Neural progenitor cell (in vitro differentiated cells): ENCODE measurements around the gene PPP1R9A. TPM values are rescaled to one million over a fixed set of nuclear protein-coding genes. Genes with fewer than 3 reads are reported as not detected.

ENCODE experiments used
- DNase-seq: peaks from one replicate; pipeline ENCODE4 v3.0.0-alpha.2; 2016; ENCODE audit warnings: low spot score
- H2AFZ ChIP-seq: fragments of 200-600 bp; sonication (generic); replicated peaks from 2 replicates; pipeline ENCODE4 v1.6.1; 2016; ENCODE audit warnings: antibody characterized with exemption
- H3F3A ChIP-seq: fragments of 200-600 bp; sonication (generic); 2 replicates; pipeline ENCODE4 v1.6.1; 2016; ENCODE audit warnings: antibody characterized with exemption, low read depth
- H3K27ac ChIP-seq: fragments of 200-600 bp; sonication (generic); 2 replicates; pipeline ENCODE4 v1.5.1; 2016; ENCODE audit warnings: mild to moderate bottlenecking
- H3K27me3 ChIP-seq: fragments of 200-600 bp; sonication (generic); 2 replicates; pipeline ENCODE4 v1.6.1; 2016; ENCODE audit warnings: mild to moderate bottlenecking, moderate library complexity
- H3K36me3 ChIP-seq: fragments of 200-600 bp; sonication (generic); 2 replicates; pipeline ENCODE4 v1.5.1; 2016
- H3K4me1 ChIP-seq: fragments of 200-600 bp; sonication (generic); 2 replicates; pipeline ENCODE4 v1.6.1; 2016; ENCODE audit warnings: mixed run types
- H3K4me2 ChIP-seq: fragments of 200-600 bp; sonication (generic); 2 replicates; pipeline ENCODE4 v1.6.1; 2016
- H3K4me3 ChIP-seq: fragments of 200-600 bp; sonication (generic); 2 replicates; pipeline ENCODE4 v1.5.1; 2016
- H3K79me2 ChIP-seq: fragments of 200-600 bp; sonication (generic); 2 replicates; pipeline ENCODE4 v1.6.1; 2016; ENCODE audit warnings: low read depth
- H3K9ac ChIP-seq: fragments of 200-600 bp; sonication (generic); 2 replicates; pipeline ENCODE4 v1.6.1; 2016
- H3K9me3 ChIP-seq: fragments of 200-600 bp; sonication (generic); 2 replicates; pipeline ENCODE4 v1.5.1; 2016; ENCODE audit warnings: low read depth
- H4K20me1 ChIP-seq: fragments of 200-600 bp; sonication (generic); 2 replicates; pipeline ENCODE4 v1.6.1; 2016; ENCODE audit warnings: low read depth
- H3K27ac Mint-ChIP-seq: 3 replicates; pipeline ENCODE4 v1.8.0; 2021; ENCODE audit warnings: mixed read lengths
- H3K27me3 Mint-ChIP-seq: 2 replicates; pipeline ENCODE4 v1.8.0; 2022; ENCODE audit warnings: low read depth, mild to moderate bottlenecking, inconsistent platforms, moderate library complexity, mixed read lengths; ENCODE audit not compliant: insufficient read depth
- H3K36me3 Mint-ChIP-seq: 3 replicates; pipeline ENCODE4 v1.8.0; 2021; ENCODE audit warnings: mixed read lengths
- H3K4me1 Mint-ChIP-seq: 3 replicates; pipeline ENCODE4 v1.8.0; 2021; ENCODE audit warnings: mixed read lengths
- H3K4me3 Mint-ChIP-seq: 3 replicates; pipeline ENCODE4 v1.8.0; 2021; ENCODE audit warnings: mild to moderate bottlenecking, moderate library complexity, mixed read lengths
- H3K9me3 Mint-ChIP-seq: 3 replicates; pipeline ENCODE4 v1.8.0; 2020; ENCODE audit warnings: mixed read lengths
- EZH2 ChIP-seq: fragments of 200-600 bp; sonication (generic); IDR thresholded peaks from 2 replicates; pipeline ENCODE4 v1.6.1; 2017; ENCODE audit warnings: antibody characterized with exemption, mild to moderate bottlenecking, moderate library complexity
- EZH2phosphoT487 ChIP-seq: fragments of 200-600 bp; sonication (generic); IDR thresholded peaks from 2 replicates; pipeline ENCODE4 v1.6.1; 2017; ENCODE audit warnings: antibody characterized with exemption
- total RNA-seq: library from RNA; depleted of rRNA; stranded (reverse); fragments of >200 nt; gene quantifications from 2 replicates; pipeline ENCODE4 v1.2.3, GENCODE V29; 2015; ENCODE audit warnings: low replicate concordance
- TF ChIP-seq, protein P1 (sequence below): fragments of 200-600 bp; sonication (generic); IDR thresholded peaks from 2 replicates; pipeline ENCODE4 v1.5.1; 2017; ENCODE audit warnings: antibody characterized with exemption, mild to moderate bottlenecking

PPP1R9A gene
- total RNA-seq, 1 donor from 2014 or later = 40.7 TPM

GRCh38 chr7:95191795-95192194, 284.4 kb downstream of the PPP1R9A start:
- no peak overlapping the region for H3K4me3 Mint-ChIP-seq
- TF ChIP-seq, protein P1, sequence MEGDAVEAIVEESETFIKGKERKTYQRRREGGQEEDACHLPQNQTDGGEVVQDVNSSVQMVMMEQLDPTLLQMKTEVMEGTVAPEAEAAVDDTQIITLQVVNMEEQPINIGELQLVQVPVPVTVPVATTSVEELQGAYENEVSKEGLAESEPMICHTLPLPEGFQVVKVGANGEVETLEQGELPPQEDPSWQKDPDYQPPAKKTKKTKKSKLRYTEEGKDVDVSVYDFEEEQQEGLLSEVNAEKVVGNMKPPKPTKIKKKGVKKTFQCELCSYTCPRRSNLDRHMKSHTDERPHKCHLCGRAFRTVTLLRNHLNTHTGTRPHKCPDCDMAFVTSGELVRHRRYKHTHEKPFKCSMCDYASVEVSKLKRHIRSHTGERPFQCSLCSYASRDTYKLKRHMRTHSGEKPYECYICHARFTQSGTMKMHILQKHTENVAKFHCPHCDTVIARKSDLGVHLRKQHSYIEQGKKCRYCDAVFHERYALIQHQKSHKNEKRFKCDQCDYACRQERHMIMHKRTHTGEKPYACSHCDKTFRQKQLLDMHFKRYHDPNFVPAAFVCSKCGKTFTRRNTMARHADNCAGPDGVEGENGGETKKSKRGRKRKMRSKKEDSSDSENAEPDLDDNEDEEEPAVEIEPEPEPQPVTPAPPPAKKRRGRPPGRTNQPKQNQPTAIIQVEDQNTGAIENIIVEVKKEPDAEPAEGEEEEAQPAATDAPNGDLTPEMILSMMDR = no peak
- TF ChIP-seq EZH2phosphoT487 (no peak), EZH2 (no peak)
- H3K36me3 ChIP-seq = no peaks in the 10 kb centered on the region

DNA sequence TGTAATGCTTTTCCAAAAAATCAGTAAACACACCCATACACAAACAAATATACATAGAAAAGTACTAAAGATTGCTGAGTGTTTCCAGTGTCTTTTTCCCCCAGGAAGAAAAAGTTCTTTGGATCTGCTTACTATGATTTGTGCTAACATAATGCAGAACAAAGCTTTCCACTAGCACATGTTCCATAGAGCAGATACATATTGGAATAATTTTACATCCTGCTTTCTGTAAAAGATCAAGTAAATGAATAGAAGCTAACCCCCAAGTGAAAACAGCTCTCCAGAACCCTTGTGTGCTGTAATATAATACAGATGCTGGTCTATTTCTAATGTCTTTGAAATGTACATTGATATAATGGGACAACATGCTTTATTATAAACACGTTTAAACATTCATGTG, 291.5 kb downstream of the PPP1R9A start:
- no peak for DNase-seq
- TF ChIP-seq EZH2 (no peak), EZH2phosphoT487 (no peak)
- TF ChIP-seq, protein P1 = no peak
- H3K9me3 ChIP-seq = no peaks in the 10 kb centered on the region
- no peak overlapping the region for H3K4me2 ChIP-seq
- H3K4me1 ChIP-seq = no peaks in the 10 kb centered on the region
- no peak overlapping the region for H2AFZ ChIP-seq
- H3K9me3 Mint-ChIP-seq = no peaks in the 10 kb centered on the region
- H3K4me3 ChIP-seq = no peak overlapping the region
- H3K27me3 Mint-ChIP-seq = no peaks in the 10 kb centered on the region
- H3K36me3 ChIP-seq = no peaks in the 10 kb centered on the region
- H4K20me1 ChIP-seq = no peaks in the 10 kb centered on the region
- H3K79me2 ChIP-seq = no peaks in the 10 kb centered on the region
- no peak overlapping the region for H3K27ac ChIP-seq
- no peaks in the 10 kb centered on the region for H3K36me3 Mint-ChIP-seq
- no peaks in the 10 kb centered on the region for H3K27me3 ChIP-seq
- no peak overlapping the region for H3K9ac ChIP-seq
- no peak overlapping the region for H3K27ac Mint-ChIP-seq
- no peaks in the 10 kb centered on the region for H3F3A ChIP-seq
- peaks cover 10% of the 10 kb centered on the region for H3K4me1 Mint-ChIP-seq
- H3K4me3 Mint-ChIP-seq = no peak overlapping the region

More at GRCh38 chr7:95191795-95192194, 284.4 kb downstream of the PPP1R9A start:
- no peaks in the 10 kb centered on the region for H3K4me1 Mint-ChIP-seq
- Histone ChIP-seq H4K20me1 (no peaks in the 10 kb centered on the region), H3K27ac (no peak overlapping the region), H3K9me3 (no peaks in the 10 kb centered on the region), H3K4me3 (no peak overlapping the region), H3K4me1 (no peaks in the 10 kb centered on the region), H3F3A (no peaks in the 10 kb centered on the region), H3K9ac (no peak overlapping the region), H2AFZ (no peak overlapping the region), H3K4me2 (no peak overlapping the region), H3K27me3 (no peaks in the 10 kb centered on the region), H3K79me2 (no peaks in the 10 kb centered on the region)
- no peaks in the 10 kb centered on the region for H3K27me3 Mint-ChIP-seq
- no peak for DNase-seq
- H3K27ac Mint-ChIP-seq = no peak overlapping the region
- peaks cover 10% of the 10 kb centered on the region for H3K36me3 Mint-ChIP-seq
- peaks cover 7% of the 10 kb centered on the region for H3K9me3 Mint-ChIP-seq

- Histone ChIP-seq H2AFZ (no peak overlapping the region), H4K20me1 (no peaks in the 10 kb centered on the region), H3K27me3 (no peaks in the 10 kb centered on the region), H3K9ac (no peak overlapping the region), H3K27ac (no peak overlapping the region), H3K79me2 (no peaks in the 10 kb centered on the region), H3K4me2 (no peak overlapping the region), H3K4me3 (no peak overlapping the region), H3K4me1 (no peaks in the 10 kb centered on the region), H3K36me3 (no peaks in the 10 kb centered on the region), H3K9me3 (no peaks in the 10 kb centered on the region), H3F3A (no peaks in the 10 kb centered on the region)
- Mint-ChIP-seq H3K36me3 (peaks cover 5% of the 10 kb centered on the region), H3K4me3 (no peak overlapping the region), H3K4me1 (peaks cover 10% of the 10 kb centered on the region), H3K27me3 (no peaks in the 10 kb centered on the region), H3K9me3 (no peaks in the 10 kb centered on the region), H3K27ac (no peak overlapping the region)
- no peak for TF ChIP-seq EZH2
- TF ChIP-seq, protein P1 = peak; percentile 80
- no peak for TF ChIP-seq EZH2phosphoT487
- DNase-seq = peak; percentile 60
These were observed 292.6 kb downstream of the PPP1R9A start for GRCh38 chr7:95199779-95200558.
